Amniotic epithelial cell (primary cell): Measurements from ENCODE around the gene PLPP1.

ENCODE experiments used
- DNase-seq: peaks from one replicate; pipeline ENCODE4 v3.0.0-alpha.2; 2010; ENCODE audit warnings: low read depth

The PLPP1 gene

DNA sequence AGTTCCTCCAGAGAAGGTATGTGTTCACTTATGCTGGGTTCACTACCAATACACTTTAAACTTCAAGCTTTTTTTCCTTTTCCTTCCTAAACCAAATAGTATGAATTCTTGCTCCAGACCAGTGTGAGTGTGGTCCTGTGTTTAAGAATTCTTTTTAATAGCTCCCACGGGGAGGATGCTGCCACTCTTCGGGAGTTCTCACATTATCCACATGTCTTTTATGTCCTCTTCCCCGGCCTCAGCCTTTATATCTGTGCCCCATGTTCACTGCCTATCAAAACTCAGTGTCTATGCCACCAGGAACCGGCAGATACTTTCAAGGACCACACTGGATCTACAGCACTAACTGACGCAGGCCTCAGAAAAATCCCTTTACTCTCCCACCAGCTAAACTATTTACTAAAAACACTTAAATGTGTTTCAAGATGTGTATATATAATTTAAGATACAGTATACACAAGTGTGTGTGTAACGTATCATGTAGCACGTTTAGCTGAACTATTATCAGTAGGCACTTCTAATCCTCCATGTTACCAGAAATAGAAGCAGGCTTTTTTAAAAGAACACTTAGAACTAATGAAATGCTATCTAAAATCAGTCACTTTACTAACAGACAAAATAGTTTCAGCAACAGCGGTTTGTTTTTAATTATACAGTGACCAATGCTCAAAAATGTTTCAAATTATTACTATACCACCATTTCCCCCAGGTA, 88.0 kb downstream of the PLPP1 start:
- DNase-seq, result no peak

DNA sequence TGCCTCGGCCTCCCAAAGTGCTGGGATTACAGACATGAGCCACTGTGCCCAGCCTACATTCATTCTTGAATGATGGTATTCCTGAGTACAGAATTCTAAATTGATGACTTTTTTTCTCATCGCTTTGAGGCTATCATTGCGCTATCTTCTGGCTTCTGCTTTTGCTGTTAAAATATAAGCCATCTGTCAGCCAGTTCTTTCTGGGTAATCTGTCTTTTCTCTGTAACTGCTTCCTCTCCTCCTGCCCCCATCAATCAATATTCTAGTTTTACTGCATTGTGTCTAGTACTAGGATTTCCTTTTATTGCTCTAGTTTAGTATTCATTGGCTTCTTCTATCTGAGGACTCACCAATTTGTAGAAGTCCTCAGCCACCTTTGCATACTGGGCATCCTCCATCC, 89.0 kb downstream of the PLPP1 start:
- DNase-seq, result no peak

DNA sequence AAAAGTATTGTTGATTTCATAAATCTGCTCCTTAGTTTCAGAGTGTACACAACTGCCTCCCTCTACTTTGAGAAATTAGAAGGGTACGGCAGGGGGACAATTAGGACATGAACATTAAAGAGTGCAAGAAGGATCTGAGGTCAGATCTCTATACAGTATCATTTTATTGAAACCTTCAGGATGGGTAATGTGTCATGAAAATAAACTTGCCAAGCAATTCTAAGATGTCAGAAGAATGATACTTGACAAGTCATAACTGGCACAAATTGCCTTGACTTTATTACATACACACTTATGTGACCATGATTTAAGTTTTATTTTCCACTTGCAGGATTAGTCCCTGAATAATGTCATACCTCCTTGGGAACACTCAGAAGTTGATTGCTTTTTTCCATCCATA, 92.8 kb downstream of the PLPP1 start:
- DNase-seq, result no peak

DNA sequence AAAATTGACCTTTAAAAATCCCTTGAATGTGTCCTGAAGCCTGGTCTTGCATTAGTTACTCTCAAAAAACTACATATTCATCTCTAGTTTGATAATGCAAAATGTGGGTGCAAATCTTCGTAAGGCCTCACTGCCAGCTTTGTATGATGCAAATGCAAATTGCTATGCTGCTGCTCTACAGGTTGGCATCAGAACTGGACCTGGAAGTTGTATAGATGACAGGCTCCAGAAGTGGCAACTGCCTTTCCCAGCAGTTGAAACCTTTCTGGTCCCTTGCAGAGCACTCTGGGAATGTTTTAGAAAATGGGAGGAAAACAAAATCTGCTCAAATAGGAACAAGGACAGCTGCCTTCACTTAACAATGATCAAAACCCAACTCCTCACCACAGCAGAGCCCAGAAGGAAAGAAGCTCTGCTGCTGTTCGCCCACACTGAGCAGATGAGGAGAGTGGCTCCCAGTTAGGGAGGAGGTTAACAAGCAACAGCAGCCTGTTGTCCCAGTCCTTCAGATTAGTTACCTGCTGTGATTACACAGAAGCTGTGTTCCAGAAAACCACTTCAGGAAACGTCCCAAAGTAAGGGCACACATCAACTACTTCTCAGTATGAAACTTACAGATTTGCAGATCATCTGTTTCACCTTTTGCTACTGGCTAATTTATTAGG, 93.5 kb downstream of the PLPP1 start:
- DNase-seq, result no peak

DNA sequence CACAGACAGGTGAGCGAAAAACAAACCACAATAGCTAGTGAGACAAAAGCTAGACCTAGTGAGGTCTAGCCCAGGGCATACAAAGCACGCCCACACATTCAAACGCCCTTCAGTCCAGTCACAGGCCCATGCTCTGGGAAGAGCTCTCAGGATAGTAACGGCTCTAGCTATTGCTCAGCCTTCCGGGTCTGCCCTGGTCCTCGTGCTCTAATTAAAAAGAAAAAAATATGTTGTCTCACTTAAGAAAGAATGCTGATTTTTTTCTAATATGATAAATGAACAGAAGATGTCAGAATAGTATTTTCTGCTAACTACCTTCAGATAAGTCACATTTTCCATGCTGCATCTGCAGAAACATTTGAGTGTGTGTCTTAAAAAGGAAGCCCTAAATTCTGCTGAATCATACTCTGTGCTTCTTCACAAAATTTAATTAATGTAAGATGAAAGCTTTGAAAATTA, 94.5 kb downstream of the PLPP1 start:
- DNase-seq, result peak; percentile 62

DNA sequence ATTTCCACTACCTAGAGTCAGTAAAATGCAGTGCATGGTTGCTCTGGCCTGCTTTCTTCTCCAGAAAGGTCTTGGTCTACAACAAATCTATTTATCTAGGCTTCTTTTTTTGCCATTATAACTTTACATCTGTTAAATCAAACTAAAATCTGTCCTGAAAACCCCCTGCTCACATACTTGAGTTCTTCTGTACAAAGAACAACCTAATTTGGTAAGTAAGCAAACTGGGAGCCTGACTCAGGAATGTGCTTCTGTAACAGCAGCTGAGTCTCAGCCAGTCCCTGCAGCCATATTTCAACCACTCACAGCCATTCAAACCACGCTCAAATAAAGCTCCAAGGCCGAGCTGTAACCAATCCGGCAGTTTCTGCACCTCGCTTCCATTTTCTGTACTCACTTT, 95.8 kb downstream of the PLPP1 start:
- DNase-seq, result peak; percentile 87

DNA sequence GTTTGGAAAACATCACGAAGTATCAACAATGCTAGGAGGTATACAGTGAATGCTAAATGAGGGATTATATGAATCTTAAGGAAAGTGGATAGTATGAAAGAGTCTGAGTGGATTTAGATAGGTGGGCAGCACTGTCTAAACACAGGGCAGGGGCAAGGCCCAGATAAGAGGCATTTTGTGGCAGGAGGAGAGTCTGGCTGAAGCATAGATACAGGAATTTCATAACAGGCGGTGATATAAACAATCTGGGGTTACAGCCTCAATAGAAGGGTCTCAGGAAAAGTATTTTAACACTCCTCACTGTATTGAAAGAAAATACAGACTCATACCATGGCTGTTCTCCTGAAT, 96.9 kb downstream of the PLPP1 start:
- DNase-seq, result no peak

DNA sequence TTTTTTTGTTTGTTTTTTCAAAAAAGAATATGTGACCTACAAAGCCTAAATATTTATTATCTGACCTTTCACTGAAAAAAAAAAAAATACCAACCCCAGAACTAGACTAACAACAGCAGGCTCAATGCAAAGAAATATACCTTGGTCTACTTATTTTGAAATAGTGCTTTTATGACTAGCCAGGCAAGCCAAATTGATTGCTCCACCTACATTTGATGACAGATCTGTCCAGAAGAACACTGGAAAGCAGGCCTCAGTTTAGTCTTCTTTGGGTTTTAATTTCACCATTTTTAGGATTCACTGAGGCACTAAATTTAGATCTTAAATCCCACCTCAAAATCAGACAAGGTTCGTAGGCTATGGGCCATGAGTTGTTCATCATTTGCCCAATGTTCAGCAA, 97.3 kb downstream of the PLPP1 start:
- DNase-seq, result peak; percentile 36

DNA sequence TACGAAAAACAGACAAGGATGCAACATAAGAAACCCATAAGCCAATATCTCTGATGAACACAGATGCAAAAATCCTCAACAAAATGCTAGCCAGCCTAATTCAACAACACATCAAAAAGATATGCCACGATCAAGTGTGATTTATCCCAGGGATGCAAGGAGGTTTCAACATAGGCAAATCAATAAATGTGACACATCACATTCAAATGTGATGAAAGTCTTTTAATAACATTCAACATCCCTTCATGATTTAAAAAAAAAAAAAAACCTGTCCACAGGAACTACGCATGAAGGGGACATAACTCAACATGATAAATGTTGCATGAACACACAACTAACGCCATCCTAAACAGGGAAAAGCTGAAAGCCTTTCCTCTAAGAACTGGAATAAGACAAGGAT, 102.2 kb downstream of the PLPP1 start:
- no peak for DNase-seq

DNA sequence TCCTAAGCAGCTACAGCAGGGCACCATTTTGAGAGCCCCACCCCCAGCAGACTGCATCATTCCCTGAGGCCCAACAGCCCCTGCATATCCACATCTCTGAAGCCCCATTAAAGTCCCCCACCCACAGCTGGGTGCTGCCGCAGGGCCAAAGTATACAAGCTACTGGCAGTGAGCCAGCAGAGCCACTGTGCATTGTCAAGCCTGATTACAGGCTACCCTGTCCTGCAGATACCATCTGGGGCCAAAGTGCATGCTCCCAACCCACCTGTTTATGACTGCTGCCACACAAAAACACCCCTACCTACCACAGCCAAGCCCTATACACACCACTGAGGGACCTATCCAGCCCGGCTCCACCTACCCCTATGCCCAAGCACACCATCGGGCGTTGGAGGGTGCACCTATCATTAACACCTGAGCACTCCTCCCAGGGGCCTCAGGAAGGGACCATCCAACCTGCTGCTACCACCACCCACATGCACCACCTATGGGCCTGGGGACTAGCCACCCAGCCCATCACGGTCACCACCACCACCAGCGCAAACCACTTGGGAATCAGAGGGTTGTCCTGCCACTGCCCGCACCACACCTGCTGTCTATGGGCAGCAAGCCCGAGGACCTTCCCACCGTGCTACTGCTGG, 105.0 kb downstream of the PLPP1 start:
- no peak for DNase-seq

DNA sequence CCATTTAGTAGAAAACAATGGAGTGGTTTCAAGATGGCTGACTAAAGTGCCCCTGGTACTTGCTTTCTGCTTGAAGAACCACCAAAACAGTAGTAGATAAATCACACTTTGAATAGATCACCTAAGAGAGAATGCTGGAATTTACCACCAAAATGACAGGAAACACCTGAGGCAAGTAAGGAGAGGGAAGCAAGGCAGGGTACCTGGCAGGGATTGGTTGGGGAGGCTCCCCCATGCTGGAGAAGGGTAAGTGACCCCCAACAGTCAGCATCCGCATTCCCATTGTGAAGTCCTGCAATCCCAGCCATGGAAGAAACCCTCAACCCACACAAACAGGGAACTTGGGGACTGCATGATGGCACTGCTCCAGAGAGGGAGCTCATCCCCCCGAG, 105.5 kb downstream of the PLPP1 start:
- DNase-seq, result no peak

DNA sequence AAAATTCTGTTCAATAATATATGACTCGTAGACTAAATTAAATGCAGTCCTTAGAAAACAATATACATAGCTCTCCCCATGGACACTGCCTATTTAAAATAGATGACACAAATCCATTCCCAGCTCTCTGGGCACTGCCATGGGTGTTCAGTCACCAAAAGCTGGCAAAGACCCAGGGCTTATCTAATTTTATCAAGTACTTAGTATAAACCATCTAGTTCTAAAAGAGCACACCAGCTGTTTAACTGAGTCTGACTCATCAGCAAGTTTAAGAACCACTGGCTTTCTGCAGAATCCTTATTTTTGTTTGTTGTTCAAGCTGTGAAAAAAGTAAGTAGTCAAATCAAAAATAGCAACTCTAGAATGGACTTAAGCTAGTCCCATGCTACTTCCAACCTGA, 107.6 kb downstream of the PLPP1 start:
- peak; percentile 78 for DNase-seq

DNA sequence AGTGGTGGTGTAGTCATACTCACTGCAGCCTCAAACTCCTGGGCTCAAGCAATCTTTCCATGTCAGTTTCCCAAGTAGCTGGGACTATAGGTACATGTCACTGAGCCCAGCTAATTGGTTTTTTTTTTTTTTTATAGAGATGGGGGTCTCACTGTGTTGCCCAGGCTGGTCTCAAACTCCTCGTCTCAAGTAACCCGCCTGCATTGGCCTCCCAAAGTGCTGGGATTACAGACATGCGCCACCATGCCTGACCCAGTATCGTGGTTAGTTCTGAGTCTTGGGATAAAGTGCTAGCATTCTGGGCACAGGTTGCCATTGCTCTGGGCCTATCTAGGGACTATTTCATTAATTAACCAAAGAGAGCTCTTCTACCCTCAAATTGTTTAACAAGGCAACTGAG, 108.3 kb downstream of the PLPP1 start:
- DNase-seq, result no peak

DNA sequence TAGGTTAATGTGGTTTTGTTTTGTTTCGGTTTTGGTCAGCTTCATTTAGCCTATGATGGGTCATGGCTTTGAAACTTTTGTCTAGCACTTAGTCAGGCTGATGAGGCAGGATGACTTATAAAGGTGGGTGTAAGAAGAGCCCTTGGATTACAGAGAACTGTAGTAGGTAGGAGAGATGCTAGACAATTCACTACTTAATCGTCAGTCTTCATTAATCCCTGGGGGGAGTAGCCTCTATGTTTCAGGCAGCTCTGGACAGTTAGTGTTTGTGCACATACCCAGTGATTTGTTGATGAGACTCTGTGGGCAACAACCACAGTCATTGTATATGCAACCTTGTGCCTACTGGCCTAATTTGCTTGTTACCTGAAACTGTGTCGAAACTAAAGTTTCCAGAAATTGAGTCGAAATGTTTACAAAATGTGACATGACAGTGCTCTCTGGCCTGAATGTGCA, 113.7 kb downstream of the PLPP1 start:
- no peak for DNase-seq

DNA sequence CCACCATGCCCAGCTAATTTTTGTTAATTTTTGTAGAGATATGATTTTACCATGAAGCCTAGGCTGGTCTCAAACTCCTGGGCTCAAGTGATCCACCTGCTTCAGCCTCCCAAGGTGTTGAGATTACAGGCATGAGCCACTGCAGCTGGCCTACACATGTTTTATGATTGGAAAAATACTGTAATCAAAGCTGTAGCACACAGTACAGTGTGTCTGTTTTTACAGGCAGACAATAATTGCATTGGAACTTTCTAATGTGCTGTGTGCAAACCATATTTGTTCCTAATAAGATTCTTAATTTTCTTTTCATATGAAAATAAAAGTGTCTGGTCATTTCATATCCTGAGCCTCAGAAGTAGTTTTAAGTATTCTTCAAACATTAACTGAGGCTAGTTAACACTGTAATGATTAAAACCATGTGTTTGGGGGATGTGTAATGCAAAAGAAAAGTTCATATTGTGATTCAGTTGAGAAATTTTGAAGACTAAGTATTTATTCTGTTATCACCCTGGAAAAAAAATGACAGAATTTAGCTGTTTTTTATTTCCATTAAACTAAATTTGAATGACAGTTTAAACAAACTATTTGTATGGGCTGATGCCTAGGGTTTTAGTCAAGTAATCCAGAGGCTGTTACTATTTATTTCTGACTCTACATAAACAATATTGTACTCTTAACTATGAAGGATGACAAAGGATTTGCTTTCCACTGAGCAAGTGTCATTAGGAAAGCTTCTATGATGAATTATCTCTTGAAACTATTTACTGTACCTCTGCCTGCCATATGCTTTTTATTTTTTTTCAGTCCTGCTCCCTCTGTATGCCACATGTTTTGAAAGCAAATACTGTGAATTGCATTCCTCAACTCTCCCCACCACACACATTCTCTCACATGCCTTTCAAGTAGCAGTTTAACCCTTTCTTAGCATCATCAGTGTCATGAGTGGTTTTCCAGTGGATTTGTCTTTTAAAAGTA, 115.5 kb downstream of the PLPP1 start:
- peak; percentile 66 for DNase-seq

DNA sequence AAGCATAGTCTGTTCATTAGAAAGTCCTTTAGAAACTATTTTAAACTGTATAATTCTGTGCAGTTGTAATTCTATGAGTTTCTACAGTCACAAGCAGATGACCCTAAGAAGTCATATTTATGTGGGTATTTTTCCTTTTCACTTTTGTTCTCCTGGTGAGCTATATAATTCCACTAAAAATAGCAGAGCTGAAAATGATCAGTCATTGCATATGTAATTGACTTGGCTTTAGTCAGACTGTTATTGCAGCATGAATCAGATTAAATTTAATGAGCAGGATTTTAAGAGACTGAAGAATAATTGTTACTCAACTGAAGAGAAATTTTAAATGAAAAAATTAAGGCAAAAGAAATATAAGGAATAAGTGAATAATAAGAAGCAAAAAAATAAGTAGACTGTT, 118.5 kb downstream of the PLPP1 start:
- DNase-seq, result no peak

DNA sequence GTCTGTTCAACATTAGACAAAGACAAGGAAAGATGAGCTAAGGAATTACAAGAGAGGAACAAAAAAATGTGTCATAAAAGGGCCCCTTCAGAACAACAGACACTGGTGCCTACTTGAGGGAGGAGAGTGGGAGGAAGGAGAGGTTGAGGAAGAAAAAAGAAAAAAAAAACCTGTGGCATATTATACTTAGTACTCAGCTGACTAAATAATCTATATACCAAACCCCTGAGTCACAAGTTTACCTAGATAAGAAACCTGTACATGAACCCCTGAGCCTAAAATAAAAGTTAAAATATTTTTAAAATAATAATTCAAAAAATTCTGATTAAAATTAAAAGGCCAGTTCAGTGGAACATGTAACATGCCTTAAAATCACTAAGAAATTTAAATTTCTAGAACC, 119.7 kb downstream of the PLPP1 start:
- peak; percentile 44 for DNase-seq

DNA sequence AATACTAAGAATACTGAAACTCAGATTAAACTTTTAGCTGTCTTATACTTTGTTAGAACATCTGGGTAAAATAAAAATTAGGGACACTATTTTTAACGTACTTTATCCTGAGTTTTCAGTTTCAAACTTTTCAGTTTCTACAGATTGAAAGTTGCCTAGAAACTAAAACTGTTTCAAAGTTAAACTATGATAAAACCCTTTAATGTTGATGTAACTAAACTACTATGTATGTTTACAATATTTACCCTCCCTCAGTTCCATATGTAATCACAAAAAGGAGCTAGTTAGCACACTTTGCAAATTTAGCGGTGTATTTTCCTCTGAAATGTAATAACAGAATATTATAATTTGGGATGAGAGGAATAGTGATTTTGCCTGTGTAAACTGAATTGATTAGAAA, 121.1 kb downstream of the PLPP1 start:
- DNase-seq, result no peak

DNA sequence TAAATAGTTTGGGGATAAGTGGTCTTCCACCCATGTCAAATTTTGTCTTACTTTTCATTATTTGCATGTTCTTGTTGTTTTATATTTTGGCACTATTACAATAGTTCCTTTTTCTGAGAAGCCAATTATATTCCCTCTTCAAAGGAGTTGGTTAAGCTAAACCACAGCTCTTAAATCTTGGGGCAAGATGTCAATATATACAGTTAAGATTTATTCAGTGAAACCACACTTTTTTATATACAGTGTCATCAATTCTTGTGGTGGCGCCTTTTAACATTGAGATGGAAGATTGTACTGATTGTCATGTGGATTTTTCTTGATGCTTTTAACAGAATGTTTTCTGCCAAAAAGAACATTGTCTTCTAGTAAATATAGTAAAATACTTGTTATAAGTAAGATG, 122.9 kb downstream of the PLPP1 start:
- no peak for DNase-seq

DNA sequence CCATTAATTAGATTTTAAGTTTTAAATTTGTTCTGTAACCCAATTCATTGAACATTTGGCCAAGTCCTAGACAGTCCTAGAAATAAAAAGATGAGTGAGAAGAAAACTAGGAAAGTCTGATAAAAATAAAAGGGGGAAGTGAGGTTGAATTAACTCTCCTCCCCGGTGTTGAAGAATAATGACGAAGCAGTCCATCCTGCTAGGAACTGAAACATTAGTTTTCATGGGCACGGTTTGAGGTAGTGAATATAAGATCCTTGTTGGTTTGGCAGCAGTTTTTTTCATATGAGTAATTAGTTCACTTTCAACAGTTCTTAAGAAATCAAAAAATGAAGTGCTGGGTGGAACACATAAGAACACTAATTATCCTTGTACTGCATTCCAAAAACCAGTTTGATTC, 123.9 kb downstream of the PLPP1 start:
- no peak for DNase-seq

DNA sequence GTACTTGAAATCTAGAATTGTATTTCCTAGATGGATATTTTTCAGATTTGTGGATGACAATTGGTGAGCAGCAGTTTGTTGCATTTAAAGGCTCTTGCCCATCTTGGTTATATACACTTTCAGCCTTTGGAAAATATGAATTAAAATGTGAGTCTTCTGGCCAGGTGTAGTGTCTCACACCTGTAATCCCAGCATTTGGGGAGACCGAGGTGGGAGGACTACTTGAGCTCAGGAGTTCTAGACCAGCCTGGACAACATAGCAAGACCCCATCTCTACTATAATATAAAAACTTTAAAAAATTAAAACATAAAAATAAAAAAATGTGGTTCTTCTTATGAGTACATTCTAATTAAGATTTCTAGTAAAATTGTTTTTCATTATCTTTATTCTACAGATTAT, 125.0 kb downstream of the PLPP1 start:
- no peak for DNase-seq

DNA sequence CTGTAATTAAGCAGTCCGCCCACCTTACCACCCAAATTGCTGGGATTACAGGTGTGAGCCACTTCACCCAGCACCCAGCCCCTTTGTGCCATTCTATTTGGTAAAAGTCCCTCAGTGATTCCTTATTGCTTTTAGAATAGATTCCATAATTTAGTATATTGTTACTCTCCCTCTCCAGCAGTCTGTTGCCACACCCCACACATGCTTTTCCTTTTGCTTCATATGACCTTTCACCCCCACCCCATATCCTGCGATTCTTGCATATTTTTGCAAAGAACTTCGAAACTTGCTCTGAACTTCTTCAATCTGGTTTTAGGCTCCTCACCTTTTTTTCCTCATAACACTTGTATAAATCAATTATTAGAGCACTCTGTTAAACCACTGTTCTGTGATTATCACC, 126.8 kb downstream of the PLPP1 start:
- no peak for DNase-seq
